AG20443 (cell line): ENCODE data around the gene SPINT2.

Experiments used
- DNase-seq: peaks from one replicate; pipeline ENCODE4 v3.0.0; 2012; ENCODE audit warnings: low spot score, mixed read lengths

Gene SPINT2

GRCh38 chr19:38298821-38299680 is 34.7 kb downstream of the SPINT2 start:
- no peak for DNase-seq

- DNase-seq = no peak
Measured at GRCh38 chr19:38303517-38304351, 39.4 kb downstream of the SPINT2 start, which contains the start of gene C19orf33. TSS of gene C19orf33 (plus strand) at chr19:38304251. CDS start at chr19:38304262, 11 bp downstream.

DNA sequence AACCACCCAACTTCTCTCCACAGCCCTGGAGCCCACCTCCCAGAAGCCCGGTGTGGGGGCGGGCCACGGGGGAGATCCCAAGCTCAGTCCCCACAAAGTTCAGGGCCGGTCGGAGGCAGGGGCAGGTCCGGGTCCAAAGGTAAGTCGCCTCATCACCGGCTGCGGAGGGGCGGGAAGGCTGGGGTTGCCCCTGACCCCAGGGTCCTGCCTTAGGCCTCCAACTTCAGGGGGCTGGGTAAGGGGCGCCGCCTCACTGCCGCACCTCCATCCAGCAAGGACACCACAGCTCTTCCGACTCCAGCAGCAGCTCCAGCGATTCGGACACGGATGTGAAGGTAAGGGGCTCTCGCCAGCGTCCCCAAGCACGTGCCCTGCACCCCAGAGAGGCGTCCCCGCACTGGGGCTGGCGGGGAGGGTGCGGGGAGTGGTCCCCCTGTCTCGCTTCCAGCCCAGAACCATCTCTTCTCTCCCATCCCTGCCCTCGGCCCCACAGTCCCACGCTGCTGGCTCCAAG is 40.0 kb downstream of the SPINT2 start:
- no peak for DNase-seq

DNA sequence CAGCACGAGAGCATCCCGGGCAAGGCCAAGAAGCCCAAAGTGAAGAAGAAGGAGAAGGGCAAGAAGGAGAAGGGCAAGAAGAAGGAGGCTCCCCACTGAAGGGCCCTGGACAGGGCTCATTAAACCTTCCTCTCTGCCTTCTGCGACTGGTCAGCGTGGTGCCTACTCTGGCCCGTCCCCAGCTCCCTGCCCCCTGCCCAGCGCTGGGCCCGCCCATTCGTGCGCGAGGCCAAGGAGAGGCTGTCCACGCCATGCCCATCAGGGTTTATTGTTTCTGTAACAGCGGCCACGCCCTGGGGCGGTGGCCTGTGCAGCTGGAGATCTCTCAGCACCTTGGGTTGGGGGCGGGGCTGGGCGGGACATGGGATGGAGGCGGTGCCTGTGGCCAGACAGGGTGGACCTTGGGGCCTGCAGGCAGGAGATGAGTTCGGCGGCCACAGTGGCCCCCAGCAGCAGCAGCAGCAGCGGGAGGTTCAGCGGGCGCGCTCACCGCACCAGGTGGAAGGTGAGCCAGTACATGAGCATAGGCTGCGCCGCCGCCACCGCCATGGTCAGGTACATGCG is 40.6 kb downstream of the SPINT2 start:
- no peak for DNase-seq

DNA sequence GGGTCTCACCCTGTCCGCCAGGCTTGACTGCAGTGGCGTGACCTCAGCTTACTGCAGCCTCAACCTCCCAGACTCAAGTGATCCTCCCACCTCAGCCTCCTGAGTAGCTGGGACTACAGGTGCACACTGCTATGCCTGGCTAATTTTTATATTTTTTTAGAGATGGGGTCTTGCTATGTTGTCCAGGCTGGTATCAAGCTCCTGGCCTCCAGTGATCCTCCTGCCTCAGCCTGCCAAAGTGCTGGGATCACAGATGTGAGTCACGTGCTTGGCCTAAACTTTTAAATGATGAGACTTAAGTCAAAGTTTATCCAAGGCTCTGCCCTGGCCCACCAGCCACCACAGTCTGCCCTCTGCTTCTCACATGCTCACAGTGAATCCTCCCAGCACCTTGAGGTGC is 41.9 kb downstream of the SPINT2 start:
- DNase-seq = no peak

GRCh38 chr19:38307076-38307475 is 42.7 kb downstream of the SPINT2 start:
- no peak for DNase-seq

GRCh38 chr19:38307597-38307996 is 43.2 kb downstream of the SPINT2 start:
- no peak for DNase-seq

GRCh38 chr19:38308006-38308766 is 43.8 kb downstream of the SPINT2 start:
- no peak for DNase-seq

DNA sequence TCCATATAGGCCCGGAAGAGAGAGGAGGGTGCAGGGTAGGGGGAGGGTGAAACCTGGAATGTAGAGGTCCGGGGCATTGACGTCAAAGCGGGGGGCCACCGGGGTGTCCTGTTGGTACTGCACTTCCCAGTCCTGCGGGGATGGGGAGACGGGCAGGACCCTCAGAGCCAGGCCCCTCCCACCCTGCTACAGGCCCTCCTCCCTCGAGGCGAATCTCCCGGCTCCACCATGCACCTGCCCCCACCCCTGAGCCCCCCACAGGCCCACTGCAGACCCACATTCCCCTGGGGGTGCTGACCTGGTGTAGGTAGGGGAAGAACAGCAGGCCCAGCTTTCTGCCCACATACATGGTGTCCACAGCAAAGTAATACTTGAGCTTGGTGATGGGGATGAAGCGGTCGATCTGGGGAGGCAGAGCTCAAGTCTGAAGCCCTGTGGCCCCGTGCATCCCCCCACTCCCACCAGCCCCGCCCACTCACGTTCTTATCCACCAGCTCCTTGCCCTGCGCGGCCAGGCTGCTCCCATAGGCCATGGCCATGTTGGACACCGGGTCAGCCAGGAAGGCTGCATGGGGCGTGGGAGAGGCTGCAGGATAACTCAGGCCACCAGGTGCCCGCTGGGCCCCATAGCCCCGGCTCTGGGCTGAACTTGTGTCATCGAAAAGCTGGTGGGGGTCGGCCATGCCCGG is 44.7 kb downstream of the SPINT2 start:
- DNase-seq = no peak

DNA sequence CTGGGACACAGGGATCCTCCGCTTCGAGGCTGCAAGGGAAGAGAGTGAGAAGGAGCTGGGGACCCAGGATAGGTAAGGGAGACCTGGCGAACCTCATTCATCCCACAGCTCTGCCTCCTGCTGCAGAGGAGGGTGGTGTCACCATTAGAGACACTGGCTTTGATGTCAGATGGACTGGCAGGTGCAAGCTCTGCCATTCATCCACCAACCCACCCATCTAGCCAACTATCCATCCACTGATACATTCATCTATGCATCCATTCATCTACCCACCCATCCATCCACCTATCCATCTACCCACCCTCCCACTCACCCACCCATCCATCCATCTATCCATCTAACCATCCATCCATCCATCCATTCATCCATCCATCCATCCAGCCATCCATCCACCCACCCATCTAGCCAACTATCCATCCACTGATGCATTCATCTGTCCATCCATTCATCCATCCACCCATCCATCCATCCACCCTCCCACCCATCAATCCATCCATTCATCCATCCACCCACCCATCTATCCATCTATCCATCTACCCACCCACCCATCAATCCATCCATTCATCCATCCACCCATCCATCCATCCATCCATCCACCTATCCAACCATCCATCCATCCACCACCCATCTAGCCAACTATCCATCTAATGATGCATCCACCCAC is 45.4 kb downstream of the SPINT2 start:
- no peak for DNase-seq

DNA sequence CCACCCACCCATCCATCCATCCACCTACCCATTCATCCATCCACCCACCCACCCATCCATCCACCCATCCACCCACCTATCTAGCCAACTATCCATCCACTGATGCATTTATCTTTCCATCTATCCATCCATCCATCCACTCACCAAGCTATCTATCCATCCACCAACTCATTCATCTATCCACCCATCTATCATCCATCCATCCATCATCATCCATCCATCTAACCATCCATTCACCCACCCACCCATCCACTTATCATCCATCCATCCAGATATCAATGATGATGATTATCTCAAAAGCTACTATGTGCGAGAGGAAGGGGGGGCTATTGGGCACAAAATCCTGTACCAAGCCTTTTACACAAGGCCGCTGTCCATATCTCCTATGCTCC is 45.9 kb downstream of the SPINT2 start:
- no peak for DNase-seq

GRCh38 chr19:38310986-38311385 is 46.6 kb downstream of the SPINT2 start:
- no peak for DNase-seq

DNA sequence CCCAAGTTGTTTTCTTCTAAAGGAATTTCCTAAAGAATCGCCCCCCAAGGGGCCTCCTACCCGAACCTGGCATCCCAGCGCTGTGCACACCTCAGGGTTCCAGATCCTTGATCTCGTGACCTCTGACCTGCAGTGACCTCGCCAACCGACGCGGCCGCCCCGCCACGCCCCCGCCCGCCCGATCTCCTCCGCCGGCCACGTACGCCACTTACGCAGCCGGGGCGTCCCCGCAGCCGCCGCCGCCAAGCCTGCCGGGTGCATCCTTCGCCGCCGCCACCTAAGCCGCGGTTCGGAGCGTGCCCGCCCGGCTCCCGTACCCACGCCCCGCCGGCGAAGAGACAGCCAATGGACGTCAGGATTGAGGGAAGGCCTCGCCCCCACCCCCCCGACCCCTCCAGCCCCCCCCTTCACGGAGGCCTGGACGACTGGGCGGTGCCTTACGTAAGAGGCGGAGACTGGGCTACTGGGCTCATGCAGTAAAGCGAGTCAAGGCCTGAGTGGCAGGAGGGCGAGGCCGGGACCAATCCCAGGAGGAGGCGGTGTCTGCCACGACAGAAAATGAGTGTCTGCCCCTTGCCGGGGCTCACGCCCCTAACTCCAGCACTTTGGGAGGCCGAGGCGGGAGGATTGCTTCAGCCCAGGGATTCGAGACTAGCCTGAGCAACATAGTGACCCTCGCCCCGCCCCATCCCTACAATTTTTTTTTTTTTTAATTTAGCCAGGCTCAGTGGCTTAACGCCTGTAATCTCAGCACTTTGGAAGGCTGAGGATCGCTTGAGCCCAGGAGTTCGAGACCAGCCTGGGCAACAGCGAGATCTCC is 51.5 kb downstream of the SPINT2 start, which contains the start of gene YIF1B:
Gene YIF1B (minus strand): TSS at position 291 of the 820 bp plus-strand sequence. CDS start 30 bp downstream, at position 261.
- DNase-seq = peak; percentile 99

DNA sequence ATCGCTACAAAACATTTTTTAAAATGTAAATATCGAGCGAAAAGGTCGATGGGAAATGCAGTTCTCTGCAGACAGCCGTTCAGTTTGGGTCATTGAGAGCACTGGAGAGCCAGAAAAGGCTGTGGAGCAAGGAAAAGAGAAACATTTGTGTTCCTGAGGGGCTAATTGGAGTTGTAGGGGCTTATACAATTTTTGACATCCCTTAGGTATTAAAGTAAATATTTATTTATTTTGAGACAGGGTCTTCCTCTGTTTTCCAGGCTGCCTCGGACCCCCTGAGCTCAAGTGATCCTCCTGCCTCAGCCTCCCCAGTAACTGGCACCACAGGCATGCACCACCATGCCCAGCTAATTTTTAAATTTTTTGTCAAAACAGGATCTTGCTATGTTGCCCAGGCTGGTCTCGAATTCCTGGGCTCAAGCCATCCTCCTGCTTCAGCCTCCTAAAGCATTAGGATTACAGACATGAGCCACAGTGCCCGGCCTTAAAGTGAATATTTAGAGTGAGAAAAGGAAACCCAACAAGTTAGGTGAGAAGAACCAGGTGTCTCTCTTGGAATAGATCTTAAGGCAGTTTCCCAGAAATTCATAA is 52.2 kb downstream of the SPINT2 start:
- no peak for DNase-seq

DNA sequence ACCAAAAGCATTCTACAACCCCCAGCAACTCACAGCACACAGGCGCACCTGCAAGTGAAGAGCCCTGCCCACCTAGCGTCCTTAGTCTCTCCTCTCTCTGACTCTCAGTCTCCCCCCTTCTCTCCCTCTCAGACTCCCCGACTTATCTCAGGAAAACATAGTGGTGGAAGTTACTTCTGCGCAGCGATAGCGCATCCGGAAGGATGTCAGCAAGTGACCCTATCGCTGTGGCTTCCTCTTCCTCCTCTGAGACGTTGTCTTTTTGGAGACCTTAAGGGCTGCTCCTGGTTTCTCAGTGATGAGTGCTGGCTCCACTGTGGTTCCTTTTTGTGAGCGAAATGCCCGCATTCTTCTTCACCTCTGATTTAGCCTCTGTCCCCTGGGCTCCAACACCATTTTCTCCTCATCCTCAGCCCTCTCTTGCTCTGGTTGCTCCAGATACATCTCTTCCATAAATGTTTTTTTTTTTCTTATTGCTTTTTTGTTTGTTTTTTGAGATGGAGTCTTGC is 52.8 kb downstream of the SPINT2 start:
- DNase-seq = no peak

DNA sequence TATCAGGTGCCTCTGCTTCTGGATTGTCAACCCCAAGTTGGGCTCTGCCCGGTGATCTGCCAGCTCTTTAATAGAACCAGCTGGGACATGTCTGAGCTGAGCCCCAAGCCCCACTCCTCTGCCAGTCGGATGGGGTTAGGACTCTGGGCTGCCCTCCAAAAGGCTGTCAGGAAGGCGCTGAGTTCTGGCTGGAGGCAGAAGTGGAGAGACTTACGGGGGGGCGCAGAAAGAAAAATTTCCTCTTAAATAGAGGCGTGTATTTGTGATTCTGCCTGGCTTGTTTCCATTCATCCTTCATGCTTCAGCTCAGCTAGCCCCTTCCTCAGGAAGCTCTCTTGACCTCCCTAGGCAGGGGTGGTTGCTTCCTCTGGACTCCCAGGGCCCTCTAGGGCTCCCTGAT is 54.3 kb downstream of the SPINT2 start:
- DNase-seq = no peak

- peak; percentile 51 for DNase-seq
Measured at GRCh38 chr19:38319421-38320258, 55.3 kb downstream of the SPINT2 start, which contains the start of gene KCNK6. TSS of gene KCNK6 (plus strand) at chr19:38319845. CDS start at chr19:38319951, 106 bp downstream.

DNA sequence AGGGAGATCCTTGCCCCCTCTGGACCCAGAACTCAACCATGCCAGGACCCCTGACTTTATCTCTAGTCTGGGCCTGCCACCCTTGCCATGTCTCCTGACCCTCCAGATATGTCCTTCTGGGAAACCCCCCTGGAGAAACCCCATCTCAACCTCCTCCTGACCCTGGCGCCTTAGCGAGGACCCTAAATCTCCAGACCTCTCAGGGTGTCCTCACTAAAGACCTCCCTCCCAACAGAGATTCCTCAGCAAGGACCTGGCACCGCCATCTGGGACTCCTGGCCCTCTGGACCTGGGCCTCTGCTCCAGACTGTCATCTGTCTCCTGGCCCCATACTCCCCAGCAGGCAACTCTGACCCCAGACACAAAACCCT is 56.6 kb downstream of the SPINT2 start:
- no peak for DNase-seq
